Measurements from ENCODE around the gene ANGPTL7. TPM values are rescaled to one million over a fixed set of nuclear protein-coding genes. Genes with fewer than 3 reads are reported as not detected.
"Not testable (repeated sequence)": the region's sequence is repeated elsewhere in the genome, so short reads cannot be mapped to it uniquely, and the experiment has no call there.

The ANGPTL7 gene
- total RNA-seq, 6 donors from 2014 or later, result 0.17 to 4.6 (median 1.3) TPM; not detected in 1

DNA sequence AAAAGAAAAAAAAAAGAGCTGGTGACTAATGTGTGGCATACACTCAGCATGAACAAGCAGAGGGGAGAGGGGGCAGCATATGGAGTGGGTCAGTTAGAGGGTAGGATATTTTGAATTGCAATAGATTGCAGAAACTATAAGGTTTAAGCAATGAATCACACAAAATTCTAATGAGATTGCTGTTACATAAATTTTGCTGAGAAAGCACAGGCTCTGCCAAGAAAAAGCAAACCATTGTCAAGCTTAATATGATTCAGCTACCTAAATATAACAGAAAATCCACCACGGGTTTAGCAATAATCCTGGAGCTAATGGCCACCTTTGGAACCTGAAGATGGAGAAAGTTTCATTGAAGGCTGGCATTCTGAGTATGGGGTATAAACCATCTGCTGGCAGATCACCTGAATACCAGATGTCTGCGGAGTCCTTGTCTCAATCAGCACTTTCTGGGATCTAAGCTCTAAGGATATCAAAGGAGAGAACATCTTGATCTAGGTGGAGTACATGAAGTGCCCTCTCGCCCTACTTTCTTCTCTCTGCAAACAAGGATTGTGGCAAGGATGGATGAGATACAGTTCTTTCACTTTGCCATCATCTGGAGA lies 30.3 kb upstream of the ANGPTL7 start:
- peaks cover 0 to 5% (median 0%) of the 10 kb centered on the region in 4 donors for H3K4me1 ChIP-seq
- 84 to 86% methylated on average over 3 of the region's 3 CpGs for WGBS, 2 donors
- ATAC-seq (ENCODE audit: low FRiP score in 2 of 2) (no peak), DNase-seq (no peak)
- no peak overlapping the region for H3K4me3 ChIP-seq
- no peaks in the 10 kb centered on the region for H3K9me3 ChIP-seq
- TF ChIP-seq POLR2AphosphoS5 (IDR thresholded peaks at IDR 0.05) (no peak), EP300 (IDR thresholded peaks at IDR 0.05) (no peak), POLR2A (IDR thresholded peaks at IDR 0.05) (no peak)
- TF ChIP-seq, protein P1, sequence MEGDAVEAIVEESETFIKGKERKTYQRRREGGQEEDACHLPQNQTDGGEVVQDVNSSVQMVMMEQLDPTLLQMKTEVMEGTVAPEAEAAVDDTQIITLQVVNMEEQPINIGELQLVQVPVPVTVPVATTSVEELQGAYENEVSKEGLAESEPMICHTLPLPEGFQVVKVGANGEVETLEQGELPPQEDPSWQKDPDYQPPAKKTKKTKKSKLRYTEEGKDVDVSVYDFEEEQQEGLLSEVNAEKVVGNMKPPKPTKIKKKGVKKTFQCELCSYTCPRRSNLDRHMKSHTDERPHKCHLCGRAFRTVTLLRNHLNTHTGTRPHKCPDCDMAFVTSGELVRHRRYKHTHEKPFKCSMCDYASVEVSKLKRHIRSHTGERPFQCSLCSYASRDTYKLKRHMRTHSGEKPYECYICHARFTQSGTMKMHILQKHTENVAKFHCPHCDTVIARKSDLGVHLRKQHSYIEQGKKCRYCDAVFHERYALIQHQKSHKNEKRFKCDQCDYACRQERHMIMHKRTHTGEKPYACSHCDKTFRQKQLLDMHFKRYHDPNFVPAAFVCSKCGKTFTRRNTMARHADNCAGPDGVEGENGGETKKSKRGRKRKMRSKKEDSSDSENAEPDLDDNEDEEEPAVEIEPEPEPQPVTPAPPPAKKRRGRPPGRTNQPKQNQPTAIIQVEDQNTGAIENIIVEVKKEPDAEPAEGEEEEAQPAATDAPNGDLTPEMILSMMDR (IDR thresholded peaks at IDR 0.05), result no peak
- H3K36me3 ChIP-seq, result peaks cover 0 to 49% (median 23%) of the 10 kb centered on the region in 4 donors
- no peak overlapping the region for H3K27ac ChIP-seq
- no peaks in the 10 kb centered on the region for H3K27me3 ChIP-seq

DNA sequence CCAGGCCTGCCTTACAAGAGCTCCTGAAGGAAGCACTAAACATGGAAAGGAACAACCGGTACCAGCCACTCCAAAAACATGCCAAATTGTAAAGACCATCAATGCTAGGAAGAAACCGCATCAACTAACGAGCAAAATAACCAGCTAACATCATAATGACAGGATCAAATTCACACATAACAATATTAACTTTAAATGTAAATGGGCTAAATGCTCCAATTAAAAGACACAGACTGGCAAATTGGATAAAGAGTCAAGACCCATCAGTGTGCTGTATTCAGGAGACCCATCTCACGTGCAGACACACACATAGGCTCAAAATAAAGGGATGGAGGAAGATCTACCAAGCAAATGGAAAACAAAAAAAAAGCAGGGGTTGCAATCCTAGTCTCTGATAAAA lies 26.4 kb upstream of the ANGPTL7 start:
- 95 to 98% methylated on average over 3 of the region's 4 CpGs for WGBS, 2 donors
- H3K4me3 ChIP-seq; H3K4me1 ChIP-seq; H3K27ac ChIP-seq; H3K9me3 ChIP-seq; DNase-seq; ATAC-seq (ENCODE audit: low FRiP score in 2 of 2); H3K27me3 ChIP-seq: not testable (repeated sequence)
- peaks cover 0 to 25% (median 4%) of the 10 kb centered on the region in 4 donors for H3K36me3 ChIP-seq

DNA sequence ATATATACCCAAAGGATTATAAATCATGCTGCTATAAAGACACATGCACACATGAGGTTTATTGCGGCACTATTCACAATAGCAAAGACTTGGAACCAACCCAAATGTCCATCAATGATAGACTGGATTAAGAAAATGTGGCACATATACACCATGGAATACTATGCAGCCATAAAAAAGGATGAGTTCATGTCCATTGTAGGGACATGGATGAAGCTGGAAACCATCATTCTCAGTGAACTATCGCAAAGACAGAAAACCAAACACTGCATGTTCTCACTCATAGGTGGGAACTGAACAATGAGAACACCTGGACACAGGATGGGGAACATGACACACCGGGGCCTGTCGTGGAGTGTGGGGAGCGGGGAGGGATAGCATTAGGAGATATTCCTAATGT lies 22.4 kb upstream of the ANGPTL7 start:
- 97 to 98% methylated on average over 5 of the region's 5 CpGs for WGBS, 2 donors
- H3K27me3 ChIP-seq; H3K4me1 ChIP-seq; DNase-seq; H3K27ac ChIP-seq; H3K9me3 ChIP-seq; ATAC-seq (ENCODE audit: low FRiP score in 2 of 2); H3K36me3 ChIP-seq; H3K4me3 ChIP-seq: not testable (repeated sequence)

DNA sequence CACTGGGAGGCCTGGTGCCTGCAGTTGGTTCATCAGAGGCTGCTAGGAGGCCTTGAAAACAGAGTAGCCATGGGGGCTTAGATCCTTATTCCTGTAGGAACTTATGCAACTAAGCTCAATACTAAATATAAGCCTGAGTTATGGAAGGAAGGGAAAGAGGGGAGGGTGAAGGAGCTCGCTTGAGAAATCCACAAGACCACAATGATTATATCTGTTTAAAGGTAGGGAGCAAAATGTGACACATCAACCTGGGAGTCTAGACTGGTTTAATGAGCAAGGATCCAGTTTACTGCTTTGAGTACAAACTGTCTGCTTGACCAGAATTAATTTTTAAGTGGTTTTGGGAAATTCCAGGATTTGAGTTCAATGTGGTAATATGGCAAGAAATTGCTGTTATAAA lies 20.4 kb upstream of the ANGPTL7 start:
- Histone ChIP-seq H3K4me1 (no peaks in the 10 kb centered on the region), H3K27me3 (no peaks in the 10 kb centered on the region), H3K27ac (no peak overlapping the region), H3K9me3 (no peaks in the 10 kb centered on the region), H3K36me3 (peaks cover 0 to 8% (median 0%) of the 10 kb centered on the region in 4 donors), H3K4me3 (no peak overlapping the region)
- TF ChIP-seq, protein P1 (IDR thresholded peaks at IDR 0.05), result no peak
- TF ChIP-seq POLR2A (IDR thresholded peaks at IDR 0.05) (no peak), EP300 (IDR thresholded peaks at IDR 0.05) (no peak), POLR2AphosphoS5 (IDR thresholded peaks at IDR 0.05) (no peak)
- ATAC-seq (ENCODE audit: low FRiP score in 2 of 2) (no peak), DNase-seq (no peak)
- WGBS, 2 donors, result 86 to 92% methylated on average over 1 of the region's 1 CpG

DNA sequence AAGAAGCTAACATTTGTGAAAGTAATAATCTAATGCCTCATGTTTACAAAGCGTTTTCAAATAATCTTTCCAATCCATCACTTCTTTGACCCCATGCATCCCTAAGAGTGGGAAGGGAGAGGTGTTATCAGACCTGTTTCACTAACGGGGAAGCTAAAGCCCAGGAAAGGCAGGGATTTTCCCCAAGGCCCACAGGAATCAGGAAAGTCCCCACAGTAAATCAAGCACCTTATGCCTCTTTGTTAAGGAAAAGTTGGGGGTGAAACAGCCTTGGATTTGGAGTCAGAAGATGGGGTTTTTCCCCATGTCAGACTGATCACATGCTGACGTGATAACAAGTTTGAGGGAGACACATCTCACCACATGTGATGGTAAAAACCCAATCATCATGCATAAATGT lies 20.0 kb upstream of the ANGPTL7 start:
- no peaks in the 10 kb centered on the region for H3K9me3 ChIP-seq
- TF ChIP-seq, protein P1 (IDR thresholded peaks at IDR 0.05), result no peak
- TF ChIP-seq POLR2AphosphoS5 (IDR thresholded peaks at IDR 0.05) (no peak), EP300 (IDR thresholded peaks at IDR 0.05) (no peak), POLR2A (IDR thresholded peaks at IDR 0.05) (no peak)

DNA sequence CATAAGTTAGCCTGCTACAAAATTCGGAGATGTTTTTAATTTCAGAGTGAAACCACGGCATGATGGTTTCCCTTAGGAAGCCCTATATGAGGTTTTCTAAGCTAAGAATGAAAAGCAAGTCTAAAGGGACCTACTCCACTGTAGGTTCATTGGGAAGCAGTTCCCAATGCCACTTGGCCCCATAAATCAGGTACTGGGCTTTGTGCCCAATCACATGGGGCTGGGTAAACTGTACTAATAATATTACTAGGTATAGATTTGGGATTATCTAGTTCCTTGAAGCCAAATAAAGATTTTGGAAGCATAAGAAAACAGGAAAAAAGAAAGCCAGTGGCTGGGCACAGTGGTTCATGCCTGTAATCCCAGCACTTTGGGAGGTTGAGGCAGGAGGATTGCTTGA lies 19.1 kb upstream of the ANGPTL7 start:
- DNase-seq, result no peak
- no peak for ATAC-seq (ENCODE audit: low FRiP score in 2 of 2)
- Histone ChIP-seq H3K4me3 (no peak overlapping the region), H3K27me3 (no peaks in the 10 kb centered on the region), H3K9me3 (no peaks in the 10 kb centered on the region), H3K4me1 (no peaks in the 10 kb centered on the region), H3K27ac (no peak overlapping the region), H3K36me3 (peaks cover 0 to 8% (median 0%) of the 10 kb centered on the region in 4 donors)
- WGBS, 2 donors, result 92 to 95% methylated on average over 2 of the region's 2 CpGs
- no peak for TF ChIP-seq POLR2A (IDR thresholded peaks at IDR 0.05)
- TF ChIP-seq, protein P1 (IDR thresholded peaks at IDR 0.05), result no peak
- TF ChIP-seq EP300 (IDR thresholded peaks at IDR 0.05), result no peak
- TF ChIP-seq POLR2AphosphoS5 (IDR thresholded peaks at IDR 0.05), result no peak

More for the DNA sequence above, 20.0 kb upstream of the ANGPTL7 start:
- no peaks in the 10 kb centered on the region for H3K27me3 ChIP-seq
- ATAC-seq (ENCODE audit: low FRiP score in 2 of 2), result no peak
- no peaks in the 10 kb centered on the region for H3K4me1 ChIP-seq
- WGBS, 2 donors, result 79 to 83% methylated on average over 3 of the region's 3 CpGs
- DNase-seq, result no peak
- H3K27ac ChIP-seq, result no peak overlapping the region
- H3K4me3 ChIP-seq, result no peak overlapping the region
- H3K36me3 ChIP-seq, result peaks cover 0 to 8% (median 0%) of the 10 kb centered on the region in 4 donors
